DOHH2 (cell line): ENCODE results near the gene DSTN.

Experiments used
- H3F3A ChIP-seq: fragments of 200-600 bp; sonication (generic), shearing (Covaris generic); 2 replicates; pipeline ENCODE4 v1.6.0; 2016; ENCODE audit warnings: antibody characterized with exemption, mild to moderate bottlenecking; ENCODE audit not compliant: control insufficient read depth, insufficient read depth
- H3K27ac ChIP-seq: fragments of 200-600 bp; sonication (generic); 2 replicates; pipeline ENCODE4 v1.5.1; 2014; ENCODE audit warnings: low read depth, mild to moderate bottlenecking, low read length, moderate library complexity
- H3K27me3 ChIP-seq: fragments of 200-600 bp; sonication (generic); 2 replicates; pipeline ENCODE4 v1.6.1; 2014; ENCODE audit warnings: mild to moderate bottlenecking, low read length, mixed read lengths; ENCODE audit not compliant: control insufficient read depth
- H3K36me3 ChIP-seq: fragments of 200-600 bp; sonication (generic); 2 replicates; pipeline ENCODE4 v1.6.1; 2014; ENCODE audit warnings: mild to moderate bottlenecking, low read length, moderate library complexity, mixed read lengths; ENCODE audit not compliant: control insufficient read depth
- H3K4me1 ChIP-seq: fragments of 200-600 bp; sonication (generic); 2 replicates; pipeline ENCODE4 v1.6.1; 2014; ENCODE audit warnings: mild to moderate bottlenecking, low read length, mixed read lengths; ENCODE audit not compliant: control insufficient read depth
- H3K4me2 ChIP-seq: fragments of 200-600 bp; sonication (generic); 2 replicates; pipeline ENCODE4 v1.6.0; 2014; ENCODE audit warnings: mild to moderate bottlenecking, low read length, moderate library complexity
- H3K4me3 ChIP-seq: fragments of 200-600 bp; sonication (generic); 2 replicates; pipeline ENCODE4 v1.5.1; 2014; ENCODE audit warnings: mild to moderate bottlenecking, low read length, mixed read lengths
- H3K79me2 ChIP-seq: fragments of 200-600 bp; sonication (generic); 2 replicates; pipeline ENCODE4 v1.6.1; 2014; ENCODE audit warnings: mild to moderate bottlenecking, low read length, mixed read lengths; ENCODE audit not compliant: control insufficient read depth
- H3K9me2 ChIP-seq: fragments of 200-600 bp; sonication (generic); replicated peaks from 2 replicates; pipeline ENCODE4 v1.6.1; 2014; ENCODE audit warnings: mild to moderate bottlenecking, low read length, mixed read lengths; ENCODE audit not compliant: control insufficient read depth
- H3K9me3 ChIP-seq: fragments of 200-600 bp; sonication (generic); 2 replicates; pipeline ENCODE4 v1.6.1; 2014; ENCODE audit warnings: antibody characterized with exemption, low read length, mixed read lengths; ENCODE audit not compliant: control insufficient read depth, insufficient read depth
- H4K20me1 ChIP-seq: fragments of 200-600 bp; sonication (generic); 2 replicates; pipeline ENCODE4 v1.6.0; 2014; ENCODE audit warnings: low read depth, mild to moderate bottlenecking, antibody characterized with exemption, low read length, moderate library complexity; ENCODE audit not compliant: control insufficient read depth, insufficient read depth
- CTCF ChIP-seq: fragments of 200-600 bp; sonication (generic); IDR thresholded peaks from one replicate; pipeline ENCODE4 v1.5.1; 2014; ENCODE audit warnings: antibody characterized with exemption, mild to moderate bottlenecking, low read depth, low read length; ENCODE audit not compliant: poor library complexity, severe bottlenecking
- EZH2phosphoT487 ChIP-seq: fragments of 200-600 bp; sonication (generic); IDR thresholded peaks from 2 replicates; pipeline ENCODE4 v1.6.1; 2017; ENCODE audit warnings: borderline replicate concordance, mild to moderate bottlenecking, antibody characterized with exemption, low read length, moderate library complexity, mixed read lengths

DSTN gene

DNA sequence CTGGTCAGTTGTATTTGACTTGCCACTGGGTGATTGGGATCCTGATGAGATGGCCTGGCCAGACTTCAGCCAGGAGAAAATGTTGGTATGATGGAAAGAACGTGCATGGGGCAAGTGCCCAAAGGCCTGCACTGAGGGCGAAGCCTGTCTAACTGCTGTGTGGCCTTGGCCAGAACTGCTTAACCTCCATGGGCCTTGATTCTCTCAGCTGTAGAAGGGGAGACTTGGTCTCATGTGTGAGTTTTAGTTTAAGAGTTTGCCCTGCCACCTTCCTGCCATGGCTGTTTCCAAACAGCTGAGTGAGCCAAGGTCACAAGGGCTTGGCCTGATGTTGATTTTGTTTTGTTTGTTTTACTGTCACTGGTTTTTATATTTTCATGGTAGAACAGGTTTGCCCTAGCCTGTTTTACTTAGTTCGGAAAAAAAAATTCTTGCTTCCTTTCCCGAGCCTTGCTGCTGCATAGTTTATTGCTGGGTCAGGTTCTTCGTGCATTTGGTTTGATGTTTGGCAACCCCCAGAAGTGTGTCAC, 35.3 kb downstream of the DSTN start:
- Histone ChIP-seq H3K4me1 (peaks cover 7% of the 10 kb centered on the region), H3K36me3 (no peaks in the 10 kb centered on the region; the same call in 1 of the 2 replicates), H3K4me2 (no peak overlapping the region), H3K4me3 (no peak overlapping the region), H4K20me1 (no peaks in the 10 kb centered on the region), H3K27ac (no peak overlapping the region), H3F3A (no peaks in the 10 kb centered on the region), H3K9me3 (no peaks in the 10 kb centered on the region), H3K27me3 (no peaks in the 10 kb centered on the region), H3K9me2 (no peaks in the 10 kb centered on the region), H3K79me2 (no peaks in the 10 kb centered on the region)
- TF ChIP-seq EZH2phosphoT487 (no peak), CTCF (no peak)

DNA sequence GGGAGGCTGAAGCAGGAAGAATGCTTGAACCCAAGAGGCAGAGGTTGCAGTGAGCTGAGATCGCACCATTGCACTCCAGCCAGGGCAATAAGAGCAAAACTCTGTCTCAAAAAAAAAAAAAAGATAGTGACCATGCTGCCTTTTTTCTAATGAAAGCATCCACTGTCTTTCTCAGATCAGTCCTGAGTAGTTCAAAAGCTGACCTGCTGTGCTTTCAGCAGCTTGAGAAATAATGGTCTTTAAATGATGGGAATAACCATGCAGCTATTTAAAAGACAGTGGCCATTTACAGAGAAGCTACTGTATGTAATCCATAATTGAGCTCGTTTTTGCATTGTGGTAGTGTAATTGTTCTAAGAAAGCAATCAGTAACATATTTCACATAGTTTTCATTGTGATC, 36.1 kb downstream of the DSTN start:
- TF ChIP-seq CTCF (no peak), EZH2phosphoT487 (no peak)
- Histone ChIP-seq H3K9me3 (no peaks in the 10 kb centered on the region), H3K36me3 (no peaks in the 10 kb centered on the region; the same call in 1 of the 2 replicates), H3K9me2 (no peaks in the 10 kb centered on the region), H4K20me1 (no peaks in the 10 kb centered on the region), H3K4me2 (no peak overlapping the region), H3F3A (no peaks in the 10 kb centered on the region), H3K27ac (no peak overlapping the region), H3K4me3 (no peak overlapping the region), H3K27me3 (no peaks in the 10 kb centered on the region), H3K4me1 (peaks cover 7% of the 10 kb centered on the region), H3K79me2 (no peaks in the 10 kb centered on the region)

GRCh38 chr20:17608701-17609497, 39.0 kb downstream of the DSTN start:
- Histone ChIP-seq H3F3A (no peaks in the 10 kb centered on the region), H4K20me1 (no peaks in the 10 kb centered on the region), H3K27me3 (no peaks in the 10 kb centered on the region), H3K4me1 (no peaks in the 10 kb centered on the region), H3K4me3 (no peak overlapping the region), H3K4me2 (no peak overlapping the region), H3K9me3 (no peaks in the 10 kb centered on the region), H3K9me2 (no peaks in the 10 kb centered on the region), H3K36me3 (no peaks in the 10 kb centered on the region; the same call in 1 of the 2 replicates), H3K27ac (no peak overlapping the region), H3K79me2 (no peaks in the 10 kb centered on the region)
- no peak for TF ChIP-seq CTCF
